Right kidney (tissue), 1 donor: ENCODE measurements around the gene TMEM176B.
A peak's percentile ranks its signal among the peaks of the same experiment; 100 is the strongest.
"Not testable (repeated sequence)": the region's sequence is repeated elsewhere in the genome, so short reads cannot be mapped to it uniquely, and the experiment has no call there.

ENCODE experiments used
- DNase-seq: peaks from one replicate; pipeline ENCODE4 v3.0.0-alpha.2; 2016

The TMEM176B gene

DNA sequence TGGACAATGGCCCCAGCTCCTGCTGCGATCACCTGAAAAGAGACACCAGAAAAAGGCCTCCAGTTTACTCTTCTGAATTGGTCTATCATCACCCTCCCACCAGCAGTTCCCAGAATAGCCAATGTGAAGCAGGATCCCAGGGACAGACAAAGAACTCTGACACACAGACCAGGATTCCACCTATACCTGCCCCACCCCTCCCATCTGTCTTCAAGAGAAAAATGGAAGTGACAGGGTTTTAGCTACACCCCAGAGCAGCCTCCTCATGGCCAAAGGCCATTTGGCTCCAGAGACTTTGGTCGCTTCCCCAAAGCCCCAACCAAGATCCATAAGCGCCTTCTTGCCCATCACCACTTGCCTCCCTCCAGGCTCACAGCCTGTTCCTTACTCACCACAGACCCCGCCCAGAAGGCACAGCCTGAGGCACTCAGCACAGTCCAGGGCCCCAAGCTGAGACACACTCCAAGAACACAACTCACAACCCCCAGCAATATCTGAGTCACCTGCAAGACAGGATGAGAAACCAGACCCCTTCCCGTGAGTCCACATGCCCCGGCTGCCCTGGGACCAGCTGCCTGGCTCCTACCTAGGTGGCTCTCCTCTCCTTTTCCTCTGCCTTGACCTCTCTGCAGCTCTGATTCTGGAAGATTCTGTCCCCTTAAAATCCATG lies 6.5 kb downstream of the TMEM176B start:
- no peak for DNase-seq

DNA sequence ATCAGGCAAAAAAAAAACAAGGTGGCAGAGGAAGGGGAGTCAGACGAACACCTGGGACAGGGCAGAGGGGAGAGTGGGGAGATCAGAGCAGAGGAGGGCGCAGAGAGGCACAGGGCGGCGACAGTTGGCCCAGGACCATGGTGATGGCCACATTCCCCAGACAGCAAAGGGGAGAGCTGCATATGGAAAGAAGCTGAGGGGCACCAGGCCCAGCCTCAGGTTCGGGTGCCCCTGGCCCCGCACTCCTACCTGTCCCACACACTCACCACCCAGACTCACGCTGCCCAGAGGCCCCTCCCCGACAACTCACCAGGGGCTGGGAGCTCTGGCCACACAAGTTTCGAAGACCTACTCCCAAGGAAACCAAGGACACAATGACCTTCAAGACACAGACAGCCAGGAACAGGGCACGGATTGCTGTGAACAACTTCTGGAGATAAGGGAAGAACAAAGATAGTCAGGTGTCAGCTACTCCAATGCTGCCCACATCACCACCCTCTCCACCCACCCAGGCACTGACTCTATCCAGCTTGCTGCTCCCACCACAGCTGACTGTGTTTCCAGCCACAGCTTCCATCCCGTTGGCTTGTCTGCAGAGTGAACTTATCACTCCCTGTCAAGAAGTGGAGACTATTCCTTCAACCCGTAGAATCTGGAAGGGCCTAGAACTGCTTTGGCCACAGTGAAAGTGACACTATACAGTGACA lies 8.3 kb downstream of the TMEM176B start:
- DNase-seq, result no peak

DNA sequence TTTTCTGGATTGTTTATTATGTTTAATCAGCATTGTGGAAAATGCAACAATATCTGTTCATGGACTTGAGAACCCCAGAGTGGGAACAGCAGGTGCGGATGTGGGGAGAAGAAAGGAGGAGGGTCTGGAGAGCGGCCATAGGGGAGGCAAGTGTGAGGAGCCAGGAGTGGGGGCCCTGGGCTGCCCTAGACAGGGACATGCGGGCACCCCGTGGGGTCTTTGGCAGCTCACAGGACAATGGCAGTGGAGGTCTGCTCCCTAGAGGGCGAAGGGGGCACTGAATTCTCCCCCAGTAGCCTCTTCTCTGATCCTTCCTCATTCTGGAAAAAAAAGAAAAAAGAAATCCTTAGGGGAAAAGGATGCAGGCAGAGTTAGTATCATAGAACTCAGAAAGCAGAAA lies 8.9 kb downstream of the TMEM176B start:
- DNase-seq, result no peak

DNA sequence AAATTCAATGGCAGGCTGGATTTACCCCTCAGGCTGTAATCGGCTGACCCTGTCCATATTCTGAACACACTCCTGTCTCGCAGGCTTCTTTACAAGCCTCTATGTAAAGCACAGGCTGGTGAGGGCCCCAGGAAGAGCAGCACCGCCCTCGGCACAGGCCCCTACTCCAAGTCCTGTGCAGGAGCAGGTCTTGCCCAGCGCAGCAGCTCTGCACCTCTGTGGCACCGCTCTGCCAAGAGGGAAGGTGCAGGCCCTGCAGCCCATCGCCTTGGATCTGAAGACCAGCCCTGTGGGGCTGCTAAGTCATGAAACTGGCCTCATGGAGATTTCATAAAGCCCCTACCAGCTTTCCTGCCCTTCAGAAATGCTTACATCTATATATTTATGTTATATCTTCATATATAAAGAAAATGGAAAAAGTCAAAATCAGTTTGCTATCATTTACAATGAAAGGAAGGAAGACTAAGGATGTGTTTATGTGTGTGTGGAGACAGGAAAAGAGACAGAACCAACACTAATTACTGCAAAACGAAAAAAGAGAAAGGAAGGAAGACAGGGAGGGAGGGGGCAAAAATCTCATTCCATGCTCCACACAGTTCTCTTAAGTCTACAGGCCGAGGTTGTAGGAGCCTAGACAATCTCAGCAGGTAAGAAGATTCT lies 9.6 kb downstream of the TMEM176B start:
- no peak for DNase-seq

DNA sequence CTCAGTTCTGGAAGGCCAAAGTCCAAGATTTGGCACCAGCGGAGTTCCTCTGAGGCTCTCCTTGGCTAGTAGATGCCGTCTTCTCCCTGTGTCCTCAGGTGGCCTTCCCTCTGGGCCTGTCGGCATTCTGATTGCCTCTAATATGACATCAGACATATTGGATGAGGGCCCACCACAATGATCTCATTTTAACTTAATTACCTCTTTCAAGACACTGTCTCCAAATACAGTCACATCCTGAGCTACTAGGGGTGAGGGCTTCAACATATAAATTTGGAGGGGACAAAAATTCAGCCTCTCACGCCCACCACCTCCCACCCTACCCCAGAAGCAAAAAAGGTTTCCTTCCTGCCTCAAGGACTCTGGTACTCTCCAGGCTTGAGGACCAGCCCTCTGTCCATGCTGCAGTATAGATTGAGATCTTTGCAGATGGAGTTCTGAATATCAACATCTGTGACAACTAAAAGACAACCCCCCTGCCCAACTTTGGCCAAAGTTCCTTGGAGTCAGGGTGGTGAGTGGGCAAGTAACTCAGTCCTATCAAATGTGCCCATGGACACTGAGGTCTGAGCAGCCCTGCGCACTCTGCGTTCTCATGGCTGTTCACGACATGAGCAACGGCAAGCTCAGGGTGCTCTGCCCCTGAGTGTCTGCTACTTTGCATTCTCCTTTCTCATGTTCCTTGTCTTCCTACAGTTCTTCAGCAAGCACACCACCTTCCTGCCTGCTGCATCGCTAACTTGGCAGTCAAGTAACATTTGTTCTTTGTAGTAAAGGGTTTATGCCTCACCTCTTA lies 11.5 kb downstream of the TMEM176B start:
- DNase-seq, result no peak

DNA sequence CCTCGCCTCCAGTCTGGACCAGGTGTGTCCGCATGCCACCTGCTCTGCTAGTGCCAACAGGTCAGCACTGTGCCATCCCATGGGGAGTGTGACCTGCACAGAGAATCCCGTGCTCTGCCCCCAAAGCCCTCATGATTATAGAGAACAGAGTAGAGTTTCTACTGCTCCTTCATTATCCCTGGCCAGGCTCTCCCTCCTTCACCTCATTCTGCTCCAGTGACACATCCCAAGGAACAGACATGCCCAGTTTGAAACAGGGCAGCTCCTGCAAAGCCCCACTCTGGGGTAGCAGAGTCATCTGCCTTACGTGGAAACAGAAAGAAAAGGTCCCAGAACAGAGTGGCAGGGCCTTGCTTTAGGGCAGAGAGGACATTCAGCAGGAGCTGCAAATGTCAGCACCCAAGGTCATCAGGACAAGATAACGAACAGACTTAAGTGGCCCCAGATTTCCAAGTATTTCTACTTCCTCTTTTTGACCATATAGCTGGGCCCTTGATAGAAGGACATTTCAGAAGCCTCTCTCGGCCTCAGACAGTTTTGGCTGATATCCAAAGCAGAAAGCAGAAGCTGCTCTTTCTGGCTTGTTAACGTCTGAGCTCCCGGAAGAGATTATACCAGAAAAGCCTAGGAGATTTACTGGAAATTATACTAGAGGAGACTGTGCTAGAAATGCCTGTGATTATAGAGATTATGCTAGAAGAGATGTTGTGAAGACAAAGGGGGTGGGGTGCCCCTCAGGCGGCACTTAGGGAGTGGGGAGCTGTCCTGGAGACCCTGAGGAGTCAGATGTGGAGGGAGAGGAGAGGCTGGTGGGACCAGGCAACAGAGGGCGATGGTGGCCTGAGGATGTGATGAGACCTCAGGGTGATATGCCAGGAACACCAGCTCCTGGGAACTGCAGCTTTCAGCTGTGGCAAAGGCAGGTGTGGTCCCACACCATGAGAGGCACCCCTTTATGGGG lies 12.6 kb downstream of the TMEM176B start:
- no peak for DNase-seq

DNA sequence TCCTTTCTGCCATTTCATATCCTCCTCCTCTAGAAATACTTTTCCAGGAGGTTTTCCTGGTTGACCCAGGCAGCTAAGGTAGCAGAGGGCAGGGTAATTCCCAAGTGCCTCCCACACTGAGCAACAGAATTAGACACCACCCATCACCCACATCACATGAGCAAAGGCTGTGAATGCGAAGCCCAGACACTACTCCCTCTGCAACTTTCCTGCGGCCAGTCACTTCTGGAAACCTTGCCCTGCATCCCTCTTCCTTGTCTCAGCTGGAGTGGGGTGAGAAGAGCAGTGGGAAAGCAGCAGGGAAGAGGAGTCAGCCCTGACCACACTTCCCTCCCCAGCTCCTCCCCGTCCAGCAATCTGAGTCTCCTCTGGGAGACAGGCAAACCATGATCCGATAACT lies 15.2 kb downstream of the TMEM176B start:
- no peak for DNase-seq

DNA sequence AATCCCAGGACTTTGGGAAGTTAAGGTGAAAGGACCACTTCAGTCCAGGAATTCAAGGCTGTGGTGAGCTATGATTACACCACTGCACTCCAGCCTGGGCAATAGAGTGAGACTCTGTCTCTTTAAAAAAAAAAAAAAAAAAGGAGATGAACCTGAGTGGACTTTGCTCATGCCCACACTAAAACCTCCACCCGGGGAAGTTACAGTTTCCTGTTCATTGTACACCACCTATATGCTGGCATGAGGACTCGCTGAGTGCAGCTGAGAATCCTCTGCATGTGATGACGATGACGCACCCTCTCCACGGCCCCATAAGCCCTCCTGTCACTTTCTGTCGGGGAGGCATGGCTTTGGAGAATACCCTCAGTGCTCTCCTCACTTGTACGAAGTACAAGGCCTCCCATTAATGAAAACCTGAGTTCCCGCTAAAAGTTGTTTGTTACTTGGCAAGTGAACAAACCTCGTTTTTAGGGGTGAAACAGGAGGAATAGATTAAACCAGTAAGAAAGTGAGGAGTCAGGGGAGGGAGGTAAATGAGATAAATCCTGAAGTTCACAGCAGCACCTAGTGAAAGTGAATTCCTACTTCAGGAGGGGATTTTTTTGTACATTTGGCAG lies 15.9 kb downstream of the TMEM176B start:
- DNase-seq, result peak; percentile 19

DNA sequence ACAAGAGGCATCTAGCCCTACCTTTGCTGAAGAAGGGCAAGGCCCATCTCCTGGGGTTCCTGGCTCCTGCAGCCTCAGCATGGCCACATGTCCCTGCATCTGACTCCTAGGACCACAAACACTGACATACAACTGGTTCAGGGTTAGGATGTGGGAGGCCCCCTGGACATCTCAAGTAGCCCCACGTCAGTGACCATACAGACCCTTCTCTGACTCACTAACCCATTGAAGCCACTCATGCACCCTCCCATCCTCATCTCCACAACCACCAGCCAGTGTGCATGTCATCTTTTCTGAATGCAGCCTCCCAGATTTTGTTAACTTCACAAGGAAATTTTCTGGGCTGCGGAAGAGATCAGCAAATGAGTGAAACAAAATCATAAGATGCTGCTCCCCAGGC lies 18.2 kb downstream of the TMEM176B start:
- DNase-seq, result no peak

DNA sequence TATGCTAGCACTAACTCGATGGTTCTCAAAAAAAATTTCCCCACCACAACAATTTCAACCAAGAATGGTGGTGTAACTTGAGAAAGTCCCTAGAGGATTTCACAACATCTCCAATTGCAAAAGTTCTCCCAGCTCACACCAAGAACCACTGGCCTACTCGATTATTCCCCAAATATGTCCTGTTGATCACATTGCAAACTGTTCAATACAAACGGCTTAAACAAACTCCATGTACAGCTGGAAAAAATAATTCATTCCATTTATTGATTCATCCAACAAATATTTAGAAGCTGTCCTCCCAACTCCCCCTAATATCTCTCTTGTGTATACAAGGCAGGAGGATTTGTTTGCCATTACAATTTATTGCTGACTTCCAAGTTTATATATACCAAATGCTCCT lies 19.1 kb downstream of the TMEM176B start:
- no peak for DNase-seq

DNA sequence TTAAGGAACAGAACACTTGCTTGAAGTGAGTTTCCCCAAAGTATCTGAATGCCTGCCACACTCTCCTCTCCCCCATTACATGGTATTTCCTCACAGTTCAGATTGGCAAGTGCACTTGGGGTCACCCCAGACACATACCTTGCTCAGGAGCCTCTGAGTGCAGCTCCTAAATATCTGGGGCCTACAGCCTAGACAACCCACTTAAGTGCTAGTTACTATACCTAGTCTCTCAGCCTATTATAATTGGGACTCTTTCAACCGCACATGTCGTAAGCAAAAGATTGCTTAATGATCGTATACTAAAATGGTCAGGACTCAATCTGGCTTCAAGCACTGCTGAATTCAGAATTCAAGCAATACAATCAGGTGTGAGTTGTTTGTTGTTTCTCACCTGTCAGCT lies 19.9 kb downstream of the TMEM176B start:
- no peak for DNase-seq

DNA sequence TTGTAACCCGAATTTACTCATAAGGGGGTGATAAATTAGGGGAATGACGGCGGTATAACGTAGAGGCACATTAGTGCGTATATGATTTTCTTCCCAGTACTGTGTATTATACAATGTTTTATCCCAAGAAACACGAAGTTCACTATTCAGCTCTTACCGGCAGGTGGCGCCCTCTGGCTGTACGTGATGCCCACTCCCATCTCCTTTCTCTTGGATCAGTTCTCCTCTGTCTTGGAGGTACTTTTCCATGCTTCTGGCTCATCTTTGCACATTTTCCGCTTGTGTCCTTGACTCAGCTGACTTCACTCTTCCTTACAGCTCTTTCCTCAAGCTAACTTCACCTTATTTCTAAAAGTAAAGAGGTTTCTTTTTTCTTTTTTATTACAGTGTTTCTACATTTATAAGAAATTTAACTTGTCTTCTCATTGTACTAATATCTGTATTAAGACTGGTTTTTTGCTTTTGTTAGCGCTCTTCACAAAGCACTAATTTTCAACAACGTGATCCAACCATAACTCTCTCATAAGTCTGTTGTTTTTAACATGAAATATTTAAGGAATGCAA lies 21.3 kb downstream of the TMEM176B start:
- peak; percentile 33 for DNase-seq

DNA sequence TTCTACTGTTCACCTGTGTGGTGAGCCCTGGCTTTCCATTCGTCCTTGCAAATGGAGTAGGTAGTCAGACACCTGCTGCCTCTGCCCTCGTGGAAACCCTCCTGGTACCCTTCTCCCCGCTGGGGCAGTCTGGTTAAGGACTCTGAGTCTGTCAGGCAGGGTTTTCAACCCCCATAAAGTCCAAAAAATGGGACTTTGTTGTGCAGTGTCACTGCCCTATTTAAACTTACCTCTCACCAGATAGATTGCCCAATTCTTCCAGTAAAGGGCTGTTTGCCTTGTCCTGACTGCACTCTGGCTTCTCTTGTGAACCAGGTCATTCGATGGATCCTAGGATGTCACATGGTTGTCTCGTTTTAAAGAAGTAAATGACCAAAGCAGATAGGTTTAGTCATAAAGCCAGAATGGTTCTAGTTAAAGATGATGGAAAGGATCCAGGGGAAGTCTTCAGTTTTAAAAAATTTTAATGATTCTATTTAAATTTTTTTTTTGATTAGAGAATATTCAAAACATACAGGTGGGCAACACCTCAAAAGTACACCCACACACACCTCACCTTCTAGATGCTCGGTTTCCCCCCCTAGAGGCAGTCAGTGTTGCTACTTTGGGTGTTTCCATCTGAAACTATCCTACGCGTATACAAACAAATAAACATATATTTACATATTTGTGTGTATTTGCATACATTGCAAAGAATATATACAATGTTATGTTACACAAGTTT lies 22.0 kb downstream of the TMEM176B start:
- no peak for DNase-seq

DNA sequence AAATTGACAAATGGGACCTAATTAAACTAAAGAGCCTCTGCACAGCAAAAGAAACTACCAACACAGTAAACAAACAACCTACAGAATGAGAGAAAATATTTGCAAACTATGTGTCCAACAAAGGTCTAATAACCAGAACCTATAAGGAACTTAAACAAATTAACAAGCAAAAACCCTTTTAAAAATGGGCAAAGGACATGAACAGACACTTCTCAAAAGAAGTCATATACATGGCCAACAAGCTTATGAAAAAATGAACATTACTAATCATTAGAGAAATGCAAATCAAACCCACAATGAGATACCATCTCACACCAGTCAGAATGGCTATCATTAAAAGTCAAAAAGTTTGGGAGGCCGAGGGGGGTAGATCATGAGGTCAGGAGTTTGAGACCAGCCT lies 26.0 kb downstream of the TMEM176B start:
- DNase-seq, result not testable (repeated sequence)

DNA sequence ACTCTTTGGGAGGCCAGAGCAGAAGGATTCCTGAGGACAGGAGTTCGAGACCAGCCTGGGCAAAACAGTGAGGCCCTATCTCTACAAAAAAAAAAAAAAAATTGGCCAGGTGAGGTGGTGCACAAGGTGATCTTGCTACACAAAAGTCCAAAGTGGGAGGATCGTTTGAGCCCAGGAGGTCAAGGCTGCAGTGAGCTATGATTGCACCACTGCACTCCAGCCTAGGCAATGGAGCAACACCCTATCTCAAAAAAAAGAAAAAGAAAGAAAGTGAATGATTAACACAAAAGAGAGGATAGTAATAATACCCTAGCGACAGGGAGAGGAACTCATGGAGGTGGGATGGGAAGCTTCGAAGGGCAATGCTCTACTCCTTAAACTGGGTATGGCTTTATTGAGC lies 30.4 kb downstream of the TMEM176B start:
- no peak for DNase-seq

DNA sequence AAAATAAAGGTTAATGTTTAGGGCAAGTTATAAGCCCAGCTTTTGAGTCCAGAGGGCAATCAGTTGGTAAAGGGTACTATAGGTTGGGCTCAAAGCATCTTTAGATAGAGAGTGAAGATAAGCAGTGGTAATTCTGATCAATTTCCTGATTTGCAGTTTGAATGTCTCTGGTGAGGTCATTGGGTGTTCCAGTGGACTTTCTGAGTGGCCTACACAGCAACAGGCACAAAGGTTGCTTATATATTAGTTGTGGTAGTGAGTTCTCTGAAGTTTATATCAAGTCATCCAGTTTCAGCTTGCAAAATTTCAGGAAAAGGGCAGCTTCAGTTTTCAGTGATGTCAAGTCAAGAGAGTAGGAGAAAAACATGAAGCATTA lies 33.8 kb downstream of the TMEM176B start:
- no peak for DNase-seq

DNA sequence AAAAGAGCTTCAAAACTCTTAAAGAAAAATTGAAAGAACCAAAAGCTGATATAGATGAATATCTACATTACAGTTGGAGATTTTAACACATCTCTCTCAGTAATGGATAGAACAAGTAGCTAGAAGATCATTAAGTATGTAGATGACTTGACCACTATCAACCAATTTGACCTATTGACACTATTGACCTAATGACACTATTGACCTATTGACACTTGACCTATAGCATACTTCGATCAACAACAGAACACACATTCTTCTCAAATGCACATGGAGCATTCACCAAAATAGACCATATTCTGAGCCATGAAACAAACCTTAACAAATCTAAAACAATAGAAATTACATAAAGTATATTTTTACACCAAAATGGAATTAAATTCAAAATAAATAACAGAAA lies 40.7 kb downstream of the TMEM176B start:
- DNase-seq, result no peak

DNA sequence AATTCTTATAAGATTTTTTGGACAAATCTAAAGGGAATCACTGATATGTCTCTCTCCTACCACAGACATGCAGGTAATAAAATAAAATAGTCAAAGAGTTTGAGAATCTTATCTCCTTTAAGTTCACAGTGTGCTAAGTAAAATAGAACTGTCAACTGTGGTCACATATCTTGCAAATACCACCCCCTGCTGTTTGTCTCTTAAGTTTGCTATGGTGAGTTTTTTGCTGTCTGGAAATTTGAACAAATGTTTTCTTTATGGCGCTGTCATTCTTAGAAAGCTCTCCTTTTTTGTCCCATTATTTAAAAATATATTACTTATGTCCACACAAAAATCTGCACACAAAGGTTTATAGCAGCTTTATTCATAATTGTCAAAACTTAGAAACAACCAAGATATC lies 43.3 kb downstream of the TMEM176B start:
- DNase-seq, result no peak

DNA sequence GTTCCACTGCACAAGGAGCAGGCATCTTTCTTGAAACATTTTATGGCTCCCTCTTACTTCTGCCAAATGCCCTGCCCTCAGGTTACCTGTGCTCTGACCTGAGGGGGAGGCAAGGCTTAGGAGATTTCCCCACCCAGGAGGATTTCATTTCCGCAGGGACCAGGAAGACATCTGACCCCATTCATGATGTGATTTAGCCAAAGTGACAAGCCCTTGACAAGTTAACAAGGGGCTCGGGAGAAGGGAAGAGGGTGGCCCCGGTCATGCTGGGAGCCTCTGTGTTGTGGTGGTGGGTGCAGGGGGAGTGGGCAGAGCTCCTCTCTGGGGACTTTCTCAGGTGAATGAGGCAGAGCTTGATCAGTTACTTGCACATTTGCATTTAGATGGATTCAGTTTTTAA lies 44.0 kb downstream of the TMEM176B start:
- no peak for DNase-seq

DNA sequence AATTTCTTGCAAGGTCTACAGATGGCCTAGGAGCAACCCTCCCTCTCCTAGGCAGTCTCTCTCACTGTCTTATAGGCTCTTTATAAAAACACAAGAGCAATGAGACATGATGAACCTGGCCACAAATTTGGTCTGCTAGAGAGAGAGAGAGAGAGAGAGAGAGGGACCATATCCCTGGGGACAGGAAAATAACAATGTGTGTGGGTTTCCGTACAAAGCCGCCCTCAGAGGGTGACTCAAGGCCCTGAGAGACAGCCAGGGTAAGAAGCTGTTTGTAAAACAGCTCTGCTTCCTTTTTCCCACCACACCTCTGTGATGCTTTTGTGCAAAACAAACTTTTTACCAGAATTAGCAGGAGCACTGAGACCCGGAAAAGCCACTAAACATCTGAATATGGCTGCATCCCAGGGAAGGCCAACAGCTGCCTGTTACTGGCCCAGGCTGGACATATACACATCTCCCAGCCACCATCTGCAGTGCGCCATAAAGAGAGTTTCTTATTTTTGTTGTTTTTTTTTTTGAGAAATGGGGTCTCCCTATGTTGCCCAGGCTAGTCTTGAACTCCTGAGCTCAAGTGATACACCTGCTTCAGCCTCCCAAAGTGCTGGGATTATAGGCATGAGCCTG lies 44.6 kb downstream of the TMEM176B start:
- no peak for DNase-seq
